ENCODE measurements around the gene HLA-DPB1. TPM values are rescaled to one million over a fixed set of nuclear protein-coding genes. Genes with fewer than 3 reads are reported as not detected.

Gene HLA-DPB1
- total RNA-seq, 1 donor from 2014 or later: 13.5 TPM

DNA sequence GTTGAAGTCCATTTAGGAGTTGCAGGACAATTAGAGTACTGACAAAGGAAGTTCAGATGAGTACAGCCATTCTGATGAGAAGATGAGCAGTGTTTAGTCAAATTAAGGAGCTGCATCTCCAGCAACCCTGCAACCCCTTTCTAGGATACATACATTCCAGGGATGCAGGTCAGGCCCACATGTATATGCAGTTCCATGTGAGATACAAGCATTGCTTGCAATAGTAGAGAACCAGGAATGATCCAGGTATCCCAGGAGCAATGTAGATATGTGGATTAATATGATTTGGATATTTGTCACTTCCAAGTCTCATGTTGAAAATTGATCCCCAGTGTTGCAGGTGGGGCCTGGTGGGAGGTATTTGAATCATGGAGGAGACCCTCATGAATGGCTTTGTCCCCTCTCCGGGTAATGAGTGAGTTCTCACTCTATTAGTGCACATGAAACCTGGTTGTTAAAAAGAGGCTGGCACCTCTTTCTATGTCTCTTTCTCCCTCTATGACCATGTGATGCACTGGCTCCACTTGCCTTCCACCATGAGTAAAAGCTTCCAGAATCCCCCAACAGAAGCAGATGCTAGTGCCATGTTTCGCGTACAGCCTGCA, 8.8 kb upstream of the HLA-DPB1 start:
- DNase-seq (ENCODE audit: low spot score, unreplicated experiment): no peak
- no peak overlapping the region for H3K27ac Mint-ChIP-seq
- peaks cover 2% of the 10 kb centered on the region for H3K4me1 Mint-ChIP-seq (ENCODE audit: low read depth)
- TF ChIP-seq, protein P1, sequence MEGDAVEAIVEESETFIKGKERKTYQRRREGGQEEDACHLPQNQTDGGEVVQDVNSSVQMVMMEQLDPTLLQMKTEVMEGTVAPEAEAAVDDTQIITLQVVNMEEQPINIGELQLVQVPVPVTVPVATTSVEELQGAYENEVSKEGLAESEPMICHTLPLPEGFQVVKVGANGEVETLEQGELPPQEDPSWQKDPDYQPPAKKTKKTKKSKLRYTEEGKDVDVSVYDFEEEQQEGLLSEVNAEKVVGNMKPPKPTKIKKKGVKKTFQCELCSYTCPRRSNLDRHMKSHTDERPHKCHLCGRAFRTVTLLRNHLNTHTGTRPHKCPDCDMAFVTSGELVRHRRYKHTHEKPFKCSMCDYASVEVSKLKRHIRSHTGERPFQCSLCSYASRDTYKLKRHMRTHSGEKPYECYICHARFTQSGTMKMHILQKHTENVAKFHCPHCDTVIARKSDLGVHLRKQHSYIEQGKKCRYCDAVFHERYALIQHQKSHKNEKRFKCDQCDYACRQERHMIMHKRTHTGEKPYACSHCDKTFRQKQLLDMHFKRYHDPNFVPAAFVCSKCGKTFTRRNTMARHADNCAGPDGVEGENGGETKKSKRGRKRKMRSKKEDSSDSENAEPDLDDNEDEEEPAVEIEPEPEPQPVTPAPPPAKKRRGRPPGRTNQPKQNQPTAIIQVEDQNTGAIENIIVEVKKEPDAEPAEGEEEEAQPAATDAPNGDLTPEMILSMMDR (IDR thresholded peaks at IDR 0.05; ENCODE audit: unreplicated experiment): no peak
- peaks cover 6% of the 10 kb centered on the region for H3K27me3 Mint-ChIP-seq
- H3K4me3 Mint-ChIP-seq (ENCODE audit: low read depth): no peak overlapping the region
- H3K36me3 Mint-ChIP-seq (ENCODE audit: insufficient read depth): no peaks in the 10 kb centered on the region
- peaks cover 4% of the 10 kb centered on the region for H3K9me3 Mint-ChIP-seq (ENCODE audit: low read depth)

- Mint-ChIP-seq H3K4me1 (ENCODE audit: low read depth) (peaks cover 2% of the 10 kb centered on the region), H3K4me3 (ENCODE audit: low read depth) (no peak overlapping the region), H3K36me3 (ENCODE audit: insufficient read depth) (no peaks in the 10 kb centered on the region), H3K27me3 (peaks cover 10% of the 10 kb centered on the region), H3K9me3 (ENCODE audit: low read depth) (peaks cover 4% of the 10 kb centered on the region), H3K27ac (no peak overlapping the region)
- DNase-seq (ENCODE audit: low spot score, unreplicated experiment): no peak
- TF ChIP-seq, protein P1 (IDR thresholded peaks at IDR 0.05; ENCODE audit: unreplicated experiment): no peak
Observed at GRCh38 chr6:33069021-33069738, 6.6 kb upstream of the HLA-DPB1 start.

DNA sequence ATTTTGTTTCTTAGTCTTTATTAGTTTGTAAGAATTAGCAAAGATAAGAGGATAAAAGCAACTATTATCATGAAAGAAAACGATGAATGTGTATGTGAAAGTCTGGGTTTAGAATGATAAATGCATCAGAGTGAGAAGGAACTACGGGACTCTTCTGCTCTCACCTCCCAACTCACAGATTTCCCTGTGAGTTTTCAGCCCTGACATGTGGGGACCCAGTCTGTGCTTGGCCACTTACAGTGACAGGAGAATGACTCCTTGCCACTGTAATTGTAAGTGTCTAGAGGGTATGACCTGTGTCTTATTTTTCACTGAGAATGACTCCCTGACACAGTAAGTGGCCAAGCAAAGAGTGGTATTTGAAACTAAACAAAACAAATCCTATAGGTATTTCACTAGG, 4.9 kb upstream of the HLA-DPB1 start:
- Mint-ChIP-seq H3K4me3 (ENCODE audit: low read depth) (no peak overlapping the region), H3K27ac (no peak overlapping the region), H3K4me1 (ENCODE audit: low read depth) (no peaks in the 10 kb centered on the region), H3K9me3 (ENCODE audit: low read depth) (peaks cover 4% of the 10 kb centered on the region), H3K36me3 (ENCODE audit: insufficient read depth) (no peaks in the 10 kb centered on the region), H3K27me3 (peaks cover 10% of the 10 kb centered on the region)
- TF ChIP-seq, protein P1 (IDR thresholded peaks at IDR 0.05; ENCODE audit: unreplicated experiment): no peak
- no peak for DNase-seq (ENCODE audit: low spot score, unreplicated experiment)

GRCh38 chr6:33071569-33071968, 4.2 kb upstream of the HLA-DPB1 start:
- no peak overlapping the region for H3K27ac Mint-ChIP-seq
- H3K4me1 Mint-ChIP-seq (ENCODE audit: low read depth): no peaks in the 10 kb centered on the region
- DNase-seq (ENCODE audit: low spot score, unreplicated experiment): no peak
- H3K36me3 Mint-ChIP-seq (ENCODE audit: insufficient read depth): no peaks in the 10 kb centered on the region
- H3K9me3 Mint-ChIP-seq (ENCODE audit: low read depth): no peaks in the 10 kb centered on the region
- TF ChIP-seq, protein P1 (IDR thresholded peaks at IDR 0.05; ENCODE audit: unreplicated experiment): no peak
- no peak overlapping the region for H3K4me3 Mint-ChIP-seq (ENCODE audit: low read depth)
- H3K27me3 Mint-ChIP-seq: peaks cover 10% of the 10 kb centered on the region

GRCh38 chr6:33072508-33073100, 3.2 kb upstream of the HLA-DPB1 start:
- H3K36me3 Mint-ChIP-seq (ENCODE audit: insufficient read depth): no peaks in the 10 kb centered on the region
- TF ChIP-seq, protein P1 (IDR thresholded peaks at IDR 0.05; ENCODE audit: unreplicated experiment): no peak
- no peak overlapping the region for H3K4me3 Mint-ChIP-seq (ENCODE audit: low read depth)
- no peaks in the 10 kb centered on the region for H3K4me1 Mint-ChIP-seq (ENCODE audit: low read depth)
- peaks cover 11% of the 10 kb centered on the region for H3K27me3 Mint-ChIP-seq
- DNase-seq (ENCODE audit: low spot score, unreplicated experiment): no peak
- H3K9me3 Mint-ChIP-seq (ENCODE audit: low read depth): no peaks in the 10 kb centered on the region
- H3K27ac Mint-ChIP-seq: no peak overlapping the region

Measured in progenitor cell of endocrine pancreas (in vitro differentiated cells).